AG04450 (cell line): Measurements from ENCODE around the gene UTY. TPM values are rescaled to one million over a fixed set of nuclear protein-coding genes. Genes with fewer than 3 reads are reported as not detected.

Source experiments
- CTCF ChIA-PET: fragments of 300-600, 350-600 bp; formaldehyde crosslinking; extraction: SDS; loops from one replicate; lab custom pipeline; 2022; ENCODE audit warnings: antibody characterized with exemption, inconsistent platforms; lab: Charles Lee
- POLR2A ChIA-PET: fragments of 350-600 bp; formaldehyde crosslinking; extraction: SDS; loops from one replicate; lab custom pipeline; 2021; ENCODE audit warnings: antibody characterized with exemption, inconsistent platforms; lab: Yijun Ruan, JAX
- DNase-seq: peaks from one replicate; pipeline ENCODE4 v3.0.0-alpha.2; 2011; ENCODE audit warnings: low read depth, low spot score
- H3K27ac ChIP-seq: one replicate; pipeline ENCODE4 v1.5.1; 2012; ENCODE audit warnings: low read depth, low read length, control low read depth
- H3K27me3 ChIP-seq: one replicate; pipeline ENCODE4 v1.6.0; 2012; ENCODE audit warnings: low read length; ENCODE audit not compliant: control insufficient read depth, insufficient read depth
- H3K4me3 ChIP-seq: 2 replicates; pipeline ENCODE4 v1.5.1; 2011; ENCODE audit warnings: mild to moderate bottlenecking, low read depth, low read length, control low read depth
- H3K9me3 ChIP-seq: 2 replicates; pipeline ENCODE4 v1.5.1; 2012; ENCODE audit warnings: low read length; ENCODE audit not compliant: control insufficient read depth, insufficient read depth
- CTCF ChIP-seq: IDR thresholded peaks from 2 replicates; pipeline ENCODE4 v1.5.1; 2011; ENCODE audit warnings: low read depth, low read length, control low read depth, inconsistent platforms
- polyA plus RNA-seq: library from polyadenylated mRNA; depleted of rRNA; stranded (reverse); fragments of >200 nt; gene quantifications from 2 replicates; pipeline ENCODE4 v1.2.3, GENCODE V29; 2011

Gene UTY
- polyA plus RNA-seq, 1 experiment = 11.0 TPM

- Histone ChIP-seq H3K4me3 (no peak overlapping the region), H3K27me3 (no peaks in the 10 kb centered on the region), H3K9me3 (no peaks in the 10 kb centered on the region), H3K27ac (no peak overlapping the region)
- DNase-seq = no peak
- no peak for TF ChIP-seq CTCF
- ChIA-PET CTCF (interaction anchor here (2.3 kb wide), 1 partner anchor 10 kb away, joined by 10 read pairs; no protein-coding TSS in a partner anchor), POLR2A (no interaction called here)
Measured at GRCh38 chrY:13333791-13334190, 146.0 kb downstream of the UTY start.

GRCh38 chrY:13330651-13331050 lies 149.2 kb downstream of the UTY start:
- H3K4me3 ChIP-seq = no peak overlapping the region
- ChIA-PET CTCF (interaction anchor here (0.8 kb wide), 1 partner anchor 13 kb away, joined by 5 read pairs; no protein-coding TSS in a partner anchor), POLR2A (no interaction called here)
- H3K27me3 ChIP-seq = no peaks in the 10 kb centered on the region
- H3K9me3 ChIP-seq = no peaks in the 10 kb centered on the region
- DNase-seq = no peak
- no peak overlapping the region for H3K27ac ChIP-seq
- no peak for TF ChIP-seq CTCF

GRCh38 chrY:13312966-13313365 lies 166.9 kb downstream of the UTY start:
- Histone ChIP-seq H3K27me3 (no peaks in the 10 kb centered on the region), H3K9me3 (no peaks in the 10 kb centered on the region; the same call in 1 of the 2 replicates), H3K27ac (no peak overlapping the region), H3K4me3 (no peak overlapping the region)
- TF ChIP-seq CTCF = no peak
- no peak for DNase-seq
- CTCF ChIA-PET = no interaction called here
- POLR2A ChIA-PET = no interaction called here

GRCh38 chrY:13307959-13308358 lies 171.9 kb downstream of the UTY start:
- Histone ChIP-seq H3K27ac (no peak overlapping the region), H3K27me3 (no peaks in the 10 kb centered on the region), H3K9me3 (no peaks in the 10 kb centered on the region; the same call in 1 of the 2 replicates), H3K4me3 (no peak overlapping the region)
- no peak for TF ChIP-seq CTCF
- DNase-seq = no peak
- ChIA-PET CTCF (no interaction called here), POLR2A (no interaction called here)

- Histone ChIP-seq H3K27me3 (no peaks in the 10 kb centered on the region), H3K9me3 (no peaks in the 10 kb centered on the region), H3K4me3 (no peak overlapping the region), H3K27ac (no peak overlapping the region)
- no peak for DNase-seq
- ChIA-PET CTCF (no interaction called here), POLR2A (no interaction called here)
- TF ChIP-seq CTCF = no peak
Measured at GRCh38 chrY:13300795-13301194, 179.0 kb downstream of the UTY start.
